ENCODE measurements around the gene TUBB2B. TPM values are rescaled to one million over a fixed set of nuclear protein-coding genes. Genes with fewer than 3 reads are reported as not detected.

The TUBB2B gene
- total and polyA plus RNA-seq, 9 of the 15 experiments (the other 6 are each of a cell fraction or from before 2014, with no cell fraction given) = 0.11 to 9.7 (median 4.6) TPM

DNA sequence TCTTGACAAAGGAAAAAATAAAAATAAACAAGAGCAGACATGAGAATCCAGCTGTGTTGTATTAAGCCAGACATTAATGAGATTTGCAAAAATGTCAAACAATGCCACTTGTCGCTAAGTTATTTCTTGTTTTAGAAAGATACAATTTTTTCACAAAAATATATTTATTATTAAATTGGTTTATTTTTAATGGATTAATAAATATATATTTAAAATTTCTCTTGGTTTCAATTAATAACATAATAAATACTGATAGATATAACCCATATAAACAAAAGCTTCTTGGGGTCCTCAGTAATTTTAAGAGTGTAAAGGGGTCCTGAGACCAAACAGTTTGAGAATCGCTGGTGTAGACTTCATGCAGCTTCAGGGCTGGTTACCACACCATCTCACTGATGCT lies 26.1 kb downstream of the TUBB2B start:
- Histone ChIP-seq H2AFZ (ENCODE audit: low read depth, low read length) (no peak overlapping the region), H3K9me1 (ENCODE audit: control insufficient read depth, insufficient read depth, low read length) (no peaks in the 10 kb centered on the region), H3K79me2 (ENCODE audit: control insufficient read depth, insufficient read depth, low read length) (no peaks in the 10 kb centered on the region), H3K4me1 (replicated peaks in 1 of 2; ENCODE audit: control insufficient read depth in 2 of 2, insufficient read depth in 2 of 2, low read length in 2 of 2) (peaks cover 11 to 15% of the 10 kb centered on the region in 2 experiments; a peak in 4 of 5 replicates), H3K27me3 (ENCODE audit: control insufficient read depth in 2 of 2, insufficient read depth in 2 of 2, low read length in 2 of 2) (no peaks in the 10 kb centered on the region), H3K4me3 (no peak overlapping the region), H3K9me3 (replicated peaks; ENCODE audit: control insufficient read depth, insufficient read depth, low read depth, low read length) (peaks cover 8% of the 10 kb centered on the region; the same call in 1 of the 2 replicates), H3K36me3 (ENCODE audit: control insufficient read depth, insufficient read depth, low read length) (no peaks in the 10 kb centered on the region), H3K9ac (ENCODE audit: insufficient read depth in 1 of 2, low read depth in 2 of 2, low read length in 2 of 2) (no peak overlapping the region), H4K20me1 (replicated peaks; ENCODE audit: control insufficient read depth, insufficient read depth, low read length) (no peaks in the 10 kb centered on the region), H3K4me2 (ENCODE audit: insufficient read depth, low read length) (no peak overlapping the region), H3K27ac (ENCODE audit: extremely low read depth, low read depth, low read length) (no peak overlapping the region)
- 89% methylated on average over 2 of the region's 2 CpGs for WGBS (ENCODE audit: insufficient coverage, low coverage, missing lambda C conversion rate)
- no TSS peak for BruUV-seq (replicated peaks)
- no peak for ATAC-seq
- no peak for DNase-seq (ENCODE audit: extremely low read depth in 1 of 4, low spot score in 3 of 4)
- in situ Hi-C loops (cut with MboI) (no loop called here), intact Hi-C loops (cut with micrococcal nuclease) (no loop called here)
- POLR2A ChIA-PET = interaction anchor here (1.0 kb wide), 1 partner anchor 11 kb away, joined by 3 read pairs; no protein-coding TSS in a partner anchor
- no peak for FAIRE-seq
- CTCF ChIA-PET (ENCODE audit: low intra/inter-chr PET ratio) = no interaction called here
- no peak for TF ChIP-seq ESRRA (IDR thresholded peaks at IDR 0.05; ENCODE audit: borderline replicate concordance, low read depth)
- TF ChIP-seq ZNF354B (CRISPR knock-in tag; IDR thresholded peaks at IDR 0.05) = no peak
- TF ChIP-seq SNIP1 (IDR thresholded peaks at IDR 0.05; ENCODE audit: low read depth) = no peak
- TF ChIP-seq RAD51 (IDR thresholded peaks at IDR 0.05; ENCODE audit: borderline replicate concordance, low read depth) = no peak
- TF ChIP-seq, protein P1, sequence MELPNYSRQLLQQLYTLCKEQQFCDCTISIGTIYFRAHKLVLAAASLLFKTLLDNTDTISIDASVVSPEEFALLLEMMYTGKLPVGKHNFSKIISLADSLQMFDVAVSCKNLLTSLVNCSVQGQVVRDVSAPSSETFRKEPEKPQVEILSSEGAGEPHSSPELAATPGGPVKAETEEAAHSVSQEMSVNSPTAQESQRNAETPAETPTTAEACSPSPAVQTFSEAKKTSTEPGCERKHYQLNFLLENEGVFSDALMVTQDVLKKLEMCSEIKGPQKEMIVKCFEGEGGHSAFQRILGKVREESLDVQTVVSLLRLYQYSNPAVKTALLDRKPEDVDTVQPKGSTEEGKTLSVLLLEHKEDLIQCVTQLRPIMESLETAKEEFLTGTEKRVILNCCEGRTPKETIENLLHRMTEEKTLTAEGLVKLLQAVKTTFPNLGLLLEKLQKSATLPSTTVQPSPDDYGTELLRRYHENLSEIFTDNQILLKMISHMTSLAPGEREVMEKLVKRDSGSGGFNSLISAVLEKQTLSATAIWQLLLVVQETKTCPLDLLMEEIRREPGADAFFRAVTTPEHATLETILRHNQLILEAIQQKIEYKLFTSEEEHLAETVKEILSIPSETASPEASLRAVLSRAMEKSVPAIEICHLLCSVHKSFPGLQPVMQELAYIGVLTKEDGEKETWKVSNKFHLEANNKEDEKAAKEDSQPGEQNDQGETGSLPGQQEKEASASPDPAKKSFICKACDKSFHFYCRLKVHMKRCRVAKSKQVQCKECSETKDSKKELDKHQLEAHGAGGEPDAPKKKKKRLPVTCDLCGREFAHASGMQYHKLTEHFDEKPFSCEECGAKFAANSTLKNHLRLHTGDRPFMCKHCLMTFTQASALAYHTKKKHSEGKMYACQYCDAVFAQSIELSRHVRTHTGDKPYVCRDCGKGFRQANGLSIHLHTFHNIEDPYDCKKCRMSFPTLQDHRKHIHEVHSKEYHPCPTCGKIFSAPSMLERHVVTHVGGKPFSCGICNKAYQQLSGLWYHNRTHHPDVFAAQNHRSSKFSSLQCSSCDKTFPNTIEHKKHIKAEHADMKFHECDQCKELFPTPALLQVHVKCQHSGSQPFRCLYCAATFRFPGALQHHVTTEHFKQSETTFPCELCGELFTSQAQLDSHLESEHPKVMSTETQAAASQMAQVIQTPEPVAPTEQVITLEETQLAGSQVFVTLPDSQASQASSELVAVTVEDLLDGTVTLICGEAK (IDR thresholded peaks at IDR 0.05) = no peak
- TF ChIP-seq, protein P1 (CRISPR knock-in tag; IDR thresholded peaks at IDR 0.05) = no peak
- TF ChIP-seq ZNF583 (CRISPR knock-in tag; IDR thresholded peaks at IDR 0.05) = no peak
- TF ChIP-seq KHSRP (IDR thresholded peaks at IDR 0.05) = no peak
- no peak for TF ChIP-seq KDM2B (CRISPR knock-in tag; IDR thresholded peaks at IDR 0.05)
- no peak for TF ChIP-seq ILK (tag; IDR thresholded peaks at IDR 0.05; ENCODE audit: borderline replicate concordance, low read depth)
